Pancreas (tissue), 10 donors: ENCODE data around the gene NLRP10. TPM values are rescaled to one million over a fixed set of nuclear protein-coding genes. Genes with fewer than 3 reads are reported as not detected.

Experiments used
- ATAC-seq, 4 donors: fragments of 200-7000 bp; cut with Tn5 transposase; one replicate each; pipeline versions ENCODE4 v1.8.0 to v1.9.1; 2020; ENCODE audit warnings: mild to moderate bottlenecking in 4 of 4, moderate library complexity in 4 of 4
- DNase-seq, 6 donors: peaks; one replicate each; pipeline ENCODE4 v3.0.0-alpha.2; 2020
- FAIRE-seq: peaks from 2 replicates; lab custom pipeline; 2012; peaks lifted over from hg19 to GRCh38; lab: Jason Lieb, UNC
- H3K27ac ChIP-seq, 4 donors: fragments of 200-600 bp; sonication (generic); 1 replicate in 3 of 4; 2 replicates in 1 of 4; pipeline versions ENCODE4 v1.5.0 to v1.8.0; 2020
- H3K27me3 ChIP-seq, 4 donors: fragments of 200-600 bp; one replicate each; pipeline ENCODE4 v1.8.0; 2021
- H3K36me3 ChIP-seq, 3 donors: fragments of 200-600 bp; sonication (generic) in 1 of 3; one replicate each; pipeline versions ENCODE4 v1.5.0 to v1.8.0; 2020 to 2021
- H3K4me1 ChIP-seq, 3 donors: fragments of 200-600 bp; one replicate each; pipeline ENCODE4 v1.8.0; 2021
- H3K4me3 ChIP-seq, 4 donors: fragments of 200-600 bp; sonication (generic) in 2 of 4; one replicate each; pipeline versions ENCODE4 v1.5.0 to v1.8.0; 2020 to 2021
- H3K9me3 ChIP-seq, 4 donors: fragments of 200-600 bp; one replicate each; pipeline ENCODE4 v1.8.0; 2021
- WGBS, 2 donors: extraction: QIAGEN DNeasy Blood & Tissue Kit; methylation state at CpG; one replicate each; pipeline ENCODE4 v1.1.7; 2013; 5-methylcytosine and 5-hydroxymethylcytosine counted together
- intact Hi-C, 3 donors: fragments of 100-400 bp; cut with DNase I; formaldehyde crosslinking; loops; one replicate each; pipeline versions ENCODE4 v1.11.1 to v1.14.2; 2022
- polyA plus RNA-seq, 2 donors: library from polyadenylated mRNA; stranded (reverse); fragments of 200-250 nt; gene quantifications; one replicate each; pipeline ENCODE4 v1.2.3, GENCODE V29; 2013
- total RNA-seq, 6 donors: library from RNA; stranded (reverse); fragmentation: NEBNext Ultra II Directional in 4 of 6; extraction: Animal tissue kit (Norgen Biotek cat#: 25700) in 4 of 6; gene quantifications; one replicate each; pipeline versions ENCODE4 v1.2.1 to v1.2.4, GENCODE V29; 2021 to 2023
- TF ChIP-seq, protein P1 (sequence below), 4 donors: fragments of 200-600 bp; sonication (generic) in 3 of 4; IDR thresholded peaks; one replicate each; pipeline versions ENCODE4 v1.5.0 to v1.8.0; 2021; ENCODE audit warnings: antibody characterized with exemption in 4 of 4
- donor health status: healthy with polysubstance abuse.
- donor health status: DM: no; HTN: no; CAD: no; lungs with moderate emphysema.
- donor health status: DM: no; HTN: no; CAD: no.
- donor health status: control.
- donor health status: control.
- donor health status: Bipolar disorder and iron deficiency.
- donor health status: DM: yes; HTN: yes; CAD: no.
- donor health status: DM: no; HTN: no; CAD: no.
- donor health status: DM: no; HTN: no; CAD: no.
- donor health status: DM: yes; HTN: yes; CAD: no.

The NLRP10 gene
- total and polyA plus RNA-seq, 8 donors = 0.05 TPM; not detected in 7

DNA sequence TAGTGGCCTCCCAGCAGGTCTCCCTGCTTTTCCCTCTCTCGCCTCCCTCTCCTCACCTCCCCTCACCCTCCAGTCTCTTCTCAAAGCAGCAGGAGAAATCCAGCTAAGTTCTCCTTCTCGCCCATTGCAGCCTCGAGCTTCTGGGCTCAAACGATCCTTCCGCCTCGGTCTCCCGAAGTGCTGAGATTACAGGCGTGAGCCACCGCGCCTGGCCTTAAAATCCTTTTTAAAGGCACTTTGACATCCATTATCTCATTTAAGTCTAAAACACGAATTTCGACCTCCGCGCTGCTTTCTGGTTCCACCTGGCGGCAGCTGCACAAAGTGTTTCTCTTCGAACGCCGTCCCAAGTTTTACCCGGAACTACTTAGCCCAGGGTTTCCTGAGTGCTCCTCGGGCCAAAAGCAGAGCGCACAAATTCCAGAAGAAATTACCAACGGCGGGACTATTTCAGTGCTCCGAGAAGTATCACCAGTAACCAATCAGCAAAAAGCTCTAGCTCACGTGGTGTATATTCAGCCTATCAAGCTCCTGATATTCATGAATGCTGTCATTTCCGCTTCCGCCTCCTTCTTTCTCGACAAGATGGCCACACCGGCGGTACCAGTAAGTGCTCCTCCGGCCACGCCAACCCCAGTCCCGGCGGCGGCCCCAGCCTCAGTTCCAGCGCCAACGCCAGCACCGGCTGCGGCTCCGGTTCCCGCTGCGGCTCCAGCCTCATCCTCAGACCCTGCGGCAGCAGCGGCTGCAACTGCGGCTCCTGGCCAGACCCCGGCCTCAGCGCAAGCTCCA is 21.7 kb upstream of the NLRP10 start, which contains the start of gene EIF3F:
Gene EIF3F, plus strand, starts transcription at position 570 of the 792 bp plus-strand sequence. Its CDS starts 16 bp downstream, at position 586.
- intact Hi-C loops = loop anchor here in 2 of 3 donors (5.0 kb wide), 2 partner anchors 90 to 95 kb away; no protein-coding TSS in a partner anchor
- Histone ChIP-seq H3K36me3 (peaks cover 0 to under 1% (median 0%) of the 10 kb centered on the region in 3 donors), H3K27me3 (no peaks in the 10 kb centered on the region), H3K27ac (peak within 1 kb of the TSS; percentile 3 to 66 (median 58)), H3K4me1 (peaks cover 16 to 37% (median 21%) of the 10 kb centered on the region in 3 donors), H3K9me3 (no peaks in the 10 kb centered on the region), H3K4me3 (peak within 1 kb of the TSS; percentile 55 to 89 (median 70))
- TF ChIP-seq, protein P1, sequence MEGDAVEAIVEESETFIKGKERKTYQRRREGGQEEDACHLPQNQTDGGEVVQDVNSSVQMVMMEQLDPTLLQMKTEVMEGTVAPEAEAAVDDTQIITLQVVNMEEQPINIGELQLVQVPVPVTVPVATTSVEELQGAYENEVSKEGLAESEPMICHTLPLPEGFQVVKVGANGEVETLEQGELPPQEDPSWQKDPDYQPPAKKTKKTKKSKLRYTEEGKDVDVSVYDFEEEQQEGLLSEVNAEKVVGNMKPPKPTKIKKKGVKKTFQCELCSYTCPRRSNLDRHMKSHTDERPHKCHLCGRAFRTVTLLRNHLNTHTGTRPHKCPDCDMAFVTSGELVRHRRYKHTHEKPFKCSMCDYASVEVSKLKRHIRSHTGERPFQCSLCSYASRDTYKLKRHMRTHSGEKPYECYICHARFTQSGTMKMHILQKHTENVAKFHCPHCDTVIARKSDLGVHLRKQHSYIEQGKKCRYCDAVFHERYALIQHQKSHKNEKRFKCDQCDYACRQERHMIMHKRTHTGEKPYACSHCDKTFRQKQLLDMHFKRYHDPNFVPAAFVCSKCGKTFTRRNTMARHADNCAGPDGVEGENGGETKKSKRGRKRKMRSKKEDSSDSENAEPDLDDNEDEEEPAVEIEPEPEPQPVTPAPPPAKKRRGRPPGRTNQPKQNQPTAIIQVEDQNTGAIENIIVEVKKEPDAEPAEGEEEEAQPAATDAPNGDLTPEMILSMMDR (IDR thresholded peaks at IDR 0.05) = peak; percentile 64 to 79 (median 79)
- peak; percentile 82 to 96 (median 92) for DNase-seq
- ATAC-seq = peak; percentile 98 to 100 (median 98)
- WGBS, 2 donors = 1% methylated on average over 47 of the region's 47 CpGs
- FAIRE-seq = peak; percentile 96

DNA sequence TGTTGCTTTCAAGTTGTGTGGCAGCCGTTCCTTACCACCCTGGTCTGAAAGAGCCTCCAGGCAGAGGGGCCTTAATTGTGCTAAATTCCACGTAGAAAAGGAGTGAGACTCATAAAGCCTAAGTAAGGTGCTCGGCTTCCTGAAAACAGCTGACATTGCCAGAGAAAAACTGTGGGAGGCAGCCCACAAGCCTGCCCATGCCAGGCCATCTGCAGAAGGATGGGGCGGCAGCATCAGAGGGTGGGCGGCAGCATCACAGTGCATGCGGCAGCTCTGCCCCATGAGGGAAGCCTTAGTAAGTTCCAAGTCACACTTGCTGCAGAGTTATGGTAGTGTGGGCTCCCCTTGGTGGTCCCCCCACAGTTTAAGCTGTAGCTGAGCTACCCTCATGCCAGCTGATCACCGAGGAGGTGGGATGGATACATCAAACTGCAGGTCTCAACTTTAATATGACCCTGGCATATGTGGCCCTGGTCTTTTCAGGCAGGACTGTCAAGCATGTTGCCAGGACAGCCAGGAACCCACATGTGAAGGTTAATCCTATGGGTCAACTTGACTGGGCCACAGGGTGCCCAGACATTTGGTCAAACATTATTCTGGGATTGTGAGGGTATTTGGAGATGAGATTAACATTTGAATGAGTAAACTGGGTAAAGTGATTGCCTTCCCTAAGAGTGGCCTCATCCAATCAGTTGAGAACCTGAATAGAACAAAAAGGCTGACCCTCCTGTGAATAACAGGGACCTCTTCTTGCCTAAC is 18.8 kb upstream of the NLRP10 start:
- no peak for FAIRE-seq
- H3K4me1 ChIP-seq = peaks cover 17 to 41% (median 21%) of the 10 kb centered on the region in 3 donors

DNA sequence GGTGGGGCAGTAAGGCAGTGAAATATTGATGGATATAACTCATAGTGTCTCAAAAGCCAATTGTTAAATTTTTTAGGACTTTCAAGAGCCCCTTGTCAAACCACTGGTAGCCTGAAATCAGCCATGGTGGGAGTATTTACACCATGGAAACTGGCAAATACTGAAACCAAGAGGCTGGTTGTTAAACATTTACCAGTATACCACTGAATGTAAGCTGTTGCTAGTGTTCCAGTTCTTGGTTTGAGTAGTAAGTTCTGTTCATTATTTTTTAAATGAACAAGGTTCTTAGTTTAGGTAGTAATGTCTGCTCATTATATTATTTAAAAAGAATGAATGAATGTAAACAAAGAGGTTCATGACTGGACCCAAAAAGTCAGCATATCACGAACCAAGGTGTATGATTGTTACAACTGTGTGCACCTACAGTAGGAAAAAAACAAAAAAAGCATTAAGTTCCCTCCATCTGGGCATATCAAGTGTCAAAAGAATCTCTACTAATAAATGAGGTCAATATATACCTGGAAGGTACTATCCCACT is 17.4 kb upstream of the NLRP10 start:
- Histone ChIP-seq H3K9me3 (no peaks in the 10 kb centered on the region), H3K4me3 (no peak overlapping the region), H3K36me3 (no peaks in the 10 kb centered on the region), H3K27me3 (no peaks in the 10 kb centered on the region), H3K27ac (no peak overlapping the region), H3K4me1 (peaks cover 5 to 28% (median 9%) of the 10 kb centered on the region in 3 donors)
- no peak for ATAC-seq
- no peak for DNase-seq
- FAIRE-seq = no peak
- intact Hi-C loops = no loop called here
- TF ChIP-seq, protein P1 (IDR thresholded peaks at IDR 0.05) = no peak
- 79 to 85% methylated on average over 1 of the region's 1 CpG for WGBS, 2 donors

More for the DNA sequence above, 18.8 kb upstream of the NLRP10 start:
- Histone ChIP-seq H3K27me3 (no peaks in the 10 kb centered on the region), H3K4me3 (no peak overlapping the region), H3K27ac (no peak overlapping the region), H3K9me3 (no peaks in the 10 kb centered on the region), H3K36me3 (no peaks in the 10 kb centered on the region)
- TF ChIP-seq, protein P1 (IDR thresholded peaks at IDR 0.05) = no peak
- WGBS, 2 donors = 79 to 80% methylated on average over 7 of the region's 7 CpGs
- DNase-seq (no peak), ATAC-seq (no peak)
- intact Hi-C loops = no loop called here

DNA sequence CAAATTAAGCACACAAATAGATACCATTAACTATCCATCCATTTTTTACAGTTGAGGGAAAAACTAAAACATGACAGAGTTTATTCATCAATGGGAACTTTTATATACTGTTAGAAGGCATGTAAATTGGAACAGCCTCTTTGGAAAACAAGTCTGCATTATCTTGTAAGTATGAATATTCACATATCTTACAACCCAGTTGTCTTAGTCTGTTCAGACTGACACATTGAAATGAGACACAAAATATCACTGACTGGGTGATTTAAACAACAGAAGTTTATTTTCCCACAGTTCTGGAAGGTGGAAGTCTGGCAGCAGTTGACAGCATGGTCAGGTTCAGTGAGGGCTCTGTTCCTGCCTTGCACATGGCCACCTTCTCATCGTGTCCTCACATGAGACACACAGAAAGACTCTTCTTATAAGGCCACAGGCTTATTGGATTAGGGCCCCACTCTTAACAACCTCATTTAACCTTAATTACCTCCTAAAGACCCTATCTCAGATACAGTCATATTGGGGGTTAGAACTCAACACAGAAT is 16.4 kb upstream of the NLRP10 start:
- Histone ChIP-seq H3K9me3 (no peaks in the 10 kb centered on the region), H3K27ac (peak overlapping the region in 1 of 4 donors; percentile 29), H3K4me1 (peaks cover 5 to 27% (median 9%) of the 10 kb centered on the region in 3 donors), H3K27me3 (no peaks in the 10 kb centered on the region), H3K36me3 (no peaks in the 10 kb centered on the region), H3K4me3 (no peak overlapping the region)
- TF ChIP-seq, protein P1 (IDR thresholded peaks at IDR 0.05) = no peak
- WGBS, 2 donors = 17 to 29% methylated on average over 1 of the region's 1 CpG
- DNase-seq (peak in 4 of 6 donors; percentile 45 to 65 (median 57)), FAIRE-seq (no peak), ATAC-seq (peak; percentile 79 to 91 (median 86))
- intact Hi-C loops = no loop called here
